ENCODE results near the gene NAV3.
"Not testable (repeated sequence)": the region's sequence is repeated elsewhere in the genome, so short reads cannot be mapped to it uniquely, and the experiment has no call there.

The NAV3 gene

DNA sequence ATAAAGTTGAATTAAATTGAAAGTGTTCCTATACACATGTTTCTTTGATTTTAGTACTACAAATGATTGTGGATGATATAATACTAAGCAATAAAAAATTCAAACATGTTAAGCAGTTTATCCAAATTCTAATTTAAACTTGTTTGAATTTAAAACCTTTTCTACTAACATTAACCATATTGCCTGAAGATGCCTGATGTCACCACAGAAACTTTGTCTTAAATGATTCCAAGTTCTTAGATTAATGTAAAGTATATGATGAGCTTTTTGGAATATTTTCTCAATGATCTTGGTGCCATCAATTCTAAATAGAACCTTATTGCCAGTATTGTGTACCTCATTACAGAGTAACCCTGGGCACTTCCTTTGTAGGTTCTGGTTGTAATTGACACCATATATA lies 259.6 kb downstream of the NAV3 start:
- Histone ChIP-seq H3K27ac (ENCODE audit: low read depth, low read length) (no peak overlapping the region), H3K9me3 (ENCODE audit: control insufficient read depth in 5 of 5, low read length in 5 of 5) (no peaks in the 10 kb centered on the region), H3K9ac (ENCODE audit: low read length in 5 of 5) (no peak overlapping the region), H3K4me1 (ENCODE audit: control insufficient read depth in 5 of 5, insufficient read depth in 5 of 5, low read length in 5 of 5) (peaks cover 0 to 15% (median 0%) of the 10 kb centered on the region in 5 donors), H3K27me3 (ENCODE audit: control insufficient read depth in 5 of 5, insufficient read depth in 4 of 5, low read length in 5 of 5) (no peaks in the 10 kb centered on the region), H3K4me3 (ENCODE audit: low read depth in 1 of 5, low read length in 5 of 5) (no peak overlapping the region), H3K36me3 (ENCODE audit: control insufficient read depth in 5 of 5, insufficient read depth in 5 of 5, low read length in 5 of 5) (no peaks in the 10 kb centered on the region)

DNA sequence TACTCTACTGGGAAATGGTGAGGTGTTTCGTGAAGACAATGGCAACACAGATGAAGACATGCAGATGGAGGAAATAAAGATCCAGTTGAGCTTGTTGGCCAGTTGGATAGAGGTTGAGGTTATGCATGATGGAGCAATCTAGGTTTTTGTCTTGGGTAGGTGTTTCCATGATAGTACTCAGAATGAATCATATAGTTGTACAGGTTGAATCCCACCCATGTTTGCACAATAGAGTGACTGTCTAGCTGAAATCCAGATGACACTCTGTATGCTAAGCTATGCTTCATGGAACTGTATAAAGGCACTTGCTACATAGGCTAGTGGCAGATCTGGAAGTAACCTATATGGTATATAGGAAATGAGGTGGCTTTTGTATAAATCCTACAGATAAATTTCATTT lies 264.9 kb downstream of the NAV3 start:
- peaks cover 0 to 5% (median 0%) of the 10 kb centered on the region in 5 donors for H3K4me1 ChIP-seq (ENCODE audit: control insufficient read depth in 5 of 5, insufficient read depth in 5 of 5, low read length in 5 of 5)
- H3K4me3 ChIP-seq (ENCODE audit: low read depth in 1 of 5, low read length in 5 of 5) = no peak overlapping the region
- no peaks in the 10 kb centered on the region for H3K36me3 ChIP-seq (ENCODE audit: control insufficient read depth in 5 of 5, insufficient read depth in 5 of 5, low read length in 5 of 5)
- H3K9ac ChIP-seq (ENCODE audit: low read length in 5 of 5) = no peak overlapping the region
- no peak overlapping the region for H3K27ac ChIP-seq (ENCODE audit: low read depth, low read length)
- H3K27me3 ChIP-seq (ENCODE audit: control insufficient read depth in 5 of 5, insufficient read depth in 4 of 5, low read length in 5 of 5) = no peaks in the 10 kb centered on the region
- peaks cover 0 to 2% (median 0%) of the 10 kb centered on the region in 5 donors for H3K9me3 ChIP-seq (ENCODE audit: control insufficient read depth in 5 of 5, low read length in 5 of 5)

DNA sequence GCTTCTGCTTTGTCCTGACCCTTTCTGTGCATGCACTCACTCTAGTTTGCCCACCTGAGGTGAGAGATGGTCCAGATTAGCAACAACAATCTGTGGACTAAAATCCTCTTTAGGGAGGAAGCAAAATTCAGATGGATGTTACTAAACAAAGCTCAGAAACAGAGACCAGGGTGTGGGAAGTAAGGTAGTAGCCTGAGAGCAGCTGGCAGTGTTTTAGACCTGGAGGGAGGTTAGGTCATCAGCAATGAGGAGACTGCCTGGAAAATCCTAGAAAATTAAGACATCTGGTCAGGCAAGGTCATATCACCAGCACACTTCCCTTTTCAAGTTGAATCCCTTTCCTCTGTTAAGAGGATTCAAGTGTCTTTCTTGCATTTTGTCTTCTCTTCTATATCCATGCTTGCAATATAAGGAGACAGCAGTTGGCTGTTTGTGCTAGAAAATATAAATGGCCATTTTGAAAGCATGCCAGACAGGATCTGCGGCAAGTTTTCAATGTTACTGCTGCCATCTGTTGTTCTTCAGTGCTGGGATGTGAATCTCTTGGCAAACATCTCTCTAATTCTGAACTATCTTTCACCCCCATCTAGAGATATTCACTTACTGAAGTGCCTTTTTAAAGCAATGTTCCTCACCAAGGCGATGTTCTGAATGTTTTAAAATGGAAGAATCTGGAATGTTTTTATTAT lies 266.4 kb downstream of the NAV3 start:
- Histone ChIP-seq H3K4me1 (ENCODE audit: control insufficient read depth in 5 of 5, insufficient read depth in 5 of 5, low read length in 5 of 5) (peaks cover 0 to 10% (median 0%) of the 10 kb centered on the region in 5 donors), H3K4me3 (ENCODE audit: low read depth in 1 of 5, low read length in 5 of 5) (no peak overlapping the region), H3K9me3 (ENCODE audit: control insufficient read depth in 5 of 5, low read length in 5 of 5) (peaks cover 0 to 2% (median 0%) of the 10 kb centered on the region in 5 donors), H3K9ac (ENCODE audit: low read length in 5 of 5) (no peak overlapping the region), H3K27ac (ENCODE audit: low read depth, low read length) (no peak overlapping the region), H3K36me3 (ENCODE audit: control insufficient read depth in 5 of 5, insufficient read depth in 5 of 5, low read length in 5 of 5) (no peaks in the 10 kb centered on the region), H3K27me3 (ENCODE audit: control insufficient read depth in 5 of 5, insufficient read depth in 4 of 5, low read length in 5 of 5) (no peaks in the 10 kb centered on the region)

DNA sequence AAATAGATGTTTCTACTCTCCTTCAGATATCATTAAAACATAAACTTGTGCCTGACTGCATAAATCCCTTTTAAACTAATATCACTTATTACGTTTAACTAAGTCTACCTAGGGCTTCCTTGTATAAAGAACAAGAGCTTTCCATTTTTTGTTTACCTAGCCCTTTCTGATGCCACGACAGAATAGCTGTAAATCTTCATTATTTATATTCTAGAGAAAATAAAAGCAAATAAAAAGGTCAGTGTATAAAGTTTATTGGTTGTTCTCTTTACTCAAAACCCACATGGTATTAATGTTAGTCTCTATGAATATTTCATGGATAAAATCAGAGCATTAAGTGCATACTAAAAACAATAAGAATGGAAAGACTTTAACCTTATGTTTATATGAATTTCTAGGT lies 269.1 kb downstream of the NAV3 start:
- Histone ChIP-seq H3K9ac (ENCODE audit: low read length in 5 of 5) (no peak overlapping the region), H3K4me3 (ENCODE audit: low read depth in 1 of 5, low read length in 5 of 5) (no peak overlapping the region), H3K27me3 (ENCODE audit: control insufficient read depth in 5 of 5, insufficient read depth in 4 of 5, low read length in 5 of 5) (no peaks in the 10 kb centered on the region), H3K4me1 (ENCODE audit: control insufficient read depth in 5 of 5, insufficient read depth in 5 of 5, low read length in 5 of 5) (peaks cover 0 to 24% (median 10%) of the 10 kb centered on the region in 5 donors), H3K36me3 (ENCODE audit: control insufficient read depth in 5 of 5, insufficient read depth in 5 of 5, low read length in 5 of 5) (no peaks in the 10 kb centered on the region), H3K27ac (ENCODE audit: low read depth, low read length) (no peak overlapping the region), H3K9me3 (ENCODE audit: control insufficient read depth in 5 of 5, low read length in 5 of 5) (peaks cover 0 to 2% (median 0%) of the 10 kb centered on the region in 5 donors)

DNA sequence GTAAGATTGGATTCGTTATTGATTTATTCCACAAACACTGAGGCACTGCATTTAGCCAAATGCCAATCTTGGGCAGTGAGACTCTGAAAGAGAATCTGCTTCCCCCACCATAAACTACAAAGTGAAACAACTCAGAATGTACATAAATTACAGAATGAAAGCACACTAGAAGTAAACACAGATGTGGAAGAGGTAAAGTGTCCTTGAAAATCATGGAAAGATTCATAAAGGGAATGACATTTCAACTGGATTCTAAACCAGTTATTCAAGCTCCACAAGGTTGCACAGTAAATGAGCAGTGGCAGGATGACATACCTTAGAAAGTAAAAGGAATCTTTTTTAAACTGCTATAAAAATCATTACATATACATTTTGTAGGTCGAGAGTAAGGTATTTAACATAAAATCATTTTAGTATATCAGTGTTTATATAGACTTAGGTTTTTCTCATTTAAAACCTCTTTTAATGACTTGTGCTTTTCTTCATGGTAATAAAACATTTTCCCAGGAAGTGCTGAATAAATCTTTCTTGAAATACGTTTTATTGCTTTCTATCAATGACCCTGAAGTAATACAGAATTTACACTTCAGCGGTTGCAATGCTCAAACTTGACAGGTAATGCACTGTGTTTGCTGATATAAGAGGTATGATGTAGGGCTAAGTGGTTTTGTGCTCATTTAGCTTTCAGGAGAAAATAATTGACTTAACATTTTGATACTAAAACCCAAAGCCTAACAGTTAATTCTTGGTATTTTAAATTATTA lies 270.6 kb downstream of the NAV3 start:
- Histone ChIP-seq H3K27me3 (ENCODE audit: control insufficient read depth in 5 of 5, insufficient read depth in 4 of 5, low read length in 5 of 5) (no peaks in the 10 kb centered on the region), H3K4me1 (ENCODE audit: control insufficient read depth in 5 of 5, insufficient read depth in 5 of 5, low read length in 5 of 5) (peaks cover 0 to 24% (median 10%) of the 10 kb centered on the region in 5 donors), H3K9me3 (ENCODE audit: control insufficient read depth in 5 of 5, low read length in 5 of 5) (no peaks in the 10 kb centered on the region), H3K27ac (ENCODE audit: low read depth, low read length) (no peak overlapping the region), H3K36me3 (ENCODE audit: control insufficient read depth in 5 of 5, insufficient read depth in 5 of 5, low read length in 5 of 5) (no peaks in the 10 kb centered on the region), H3K9ac (ENCODE audit: low read length in 5 of 5) (no peak overlapping the region), H3K4me3 (ENCODE audit: low read depth in 1 of 5, low read length in 5 of 5) (no peak overlapping the region)

DNA sequence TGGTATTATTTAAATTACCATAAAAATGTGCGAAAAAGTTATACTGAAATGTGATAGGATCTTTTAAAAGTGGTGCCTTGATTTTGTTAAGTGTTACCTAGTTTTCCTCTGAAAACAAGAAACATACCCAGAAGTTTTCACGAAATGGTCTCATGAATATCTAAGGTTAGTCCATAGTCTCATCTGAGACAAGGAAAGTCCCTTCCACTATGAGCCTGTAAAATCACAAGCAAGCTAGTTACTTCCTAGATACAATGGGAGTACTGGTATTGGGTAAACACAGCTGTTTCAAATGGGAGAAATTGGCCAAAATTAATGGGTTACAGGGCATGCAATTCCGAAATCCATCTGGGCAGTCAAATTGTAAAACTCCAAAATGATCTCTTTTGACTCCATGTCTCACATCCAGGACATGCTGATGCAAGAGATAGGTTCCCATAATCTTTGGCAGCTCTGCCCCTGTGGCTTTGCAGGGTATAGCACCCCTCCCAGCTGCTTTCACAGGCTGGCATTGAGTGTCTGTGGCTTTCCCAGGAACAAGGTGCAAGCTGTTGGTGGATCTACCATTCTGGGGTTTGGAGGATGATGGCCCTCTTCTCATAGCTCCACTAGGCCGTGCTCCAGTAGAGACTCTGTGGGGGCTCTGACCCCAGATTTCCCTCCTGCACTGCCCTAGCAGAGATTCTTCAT lies 271.4 kb downstream of the NAV3 start:
- Histone ChIP-seq H3K9ac (ENCODE audit: low read length in 5 of 5) (no peak overlapping the region), H3K4me3 (ENCODE audit: low read depth in 1 of 5, low read length in 5 of 5) (no peak overlapping the region), H3K4me1 (ENCODE audit: control insufficient read depth in 5 of 5, insufficient read depth in 5 of 5, low read length in 5 of 5) (peaks cover 0 to 22% (median 10%) of the 10 kb centered on the region in 5 donors), H3K36me3 (ENCODE audit: control insufficient read depth in 5 of 5, insufficient read depth in 5 of 5, low read length in 5 of 5) (peaks cover 0 to 5% (median 0%) of the 10 kb centered on the region in 5 donors), H3K27ac (ENCODE audit: low read depth, low read length) (peak overlapping the region; percentile 31), H3K27me3 (ENCODE audit: control insufficient read depth in 5 of 5, insufficient read depth in 4 of 5, low read length in 5 of 5) (no peaks in the 10 kb centered on the region), H3K9me3 (ENCODE audit: control insufficient read depth in 5 of 5, low read length in 5 of 5) (no peaks in the 10 kb centered on the region)

DNA sequence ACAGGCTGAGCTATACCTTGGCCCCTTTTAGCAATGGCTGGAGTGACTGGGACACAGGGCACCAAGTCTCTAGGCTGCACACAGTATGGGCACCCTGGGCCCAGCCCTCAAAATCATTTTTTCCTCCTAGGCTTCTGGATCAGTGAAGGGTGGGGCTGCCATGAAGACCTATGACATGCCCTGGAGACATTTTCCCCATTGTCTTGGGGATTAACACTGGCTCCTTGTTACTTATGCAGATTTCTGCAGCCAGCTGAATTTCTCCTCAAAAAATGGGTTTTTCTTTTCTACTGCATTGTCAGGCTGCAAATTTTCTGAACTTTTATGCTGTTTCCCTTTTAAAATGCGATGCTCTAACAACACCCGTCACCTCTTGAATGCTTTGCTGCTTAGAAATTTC lies 272.1 kb downstream of the NAV3 start:
- Histone ChIP-seq H3K4me1 (ENCODE audit: control insufficient read depth in 5 of 5, insufficient read depth in 5 of 5, low read length in 5 of 5) (peaks cover 0 to 19% (median 10%) of the 10 kb centered on the region in 5 donors), H3K4me3 (ENCODE audit: low read depth in 1 of 5, low read length in 5 of 5) (peak overlapping the region in 1 of 5 donors; percentile 22), H3K27ac (ENCODE audit: low read depth, low read length) (peak overlapping the region; percentile 31)
- not testable (repeated sequence) for H3K9me3 ChIP-seq (ENCODE audit: control insufficient read depth in 5 of 5, low read length in 5 of 5); H3K27me3 ChIP-seq (ENCODE audit: control insufficient read depth in 5 of 5, insufficient read depth in 4 of 5, low read length in 5 of 5); H3K36me3 ChIP-seq (ENCODE audit: control insufficient read depth in 5 of 5, insufficient read depth in 5 of 5, low read length in 5 of 5); H3K9ac ChIP-seq (ENCODE audit: low read length in 5 of 5)

DNA sequence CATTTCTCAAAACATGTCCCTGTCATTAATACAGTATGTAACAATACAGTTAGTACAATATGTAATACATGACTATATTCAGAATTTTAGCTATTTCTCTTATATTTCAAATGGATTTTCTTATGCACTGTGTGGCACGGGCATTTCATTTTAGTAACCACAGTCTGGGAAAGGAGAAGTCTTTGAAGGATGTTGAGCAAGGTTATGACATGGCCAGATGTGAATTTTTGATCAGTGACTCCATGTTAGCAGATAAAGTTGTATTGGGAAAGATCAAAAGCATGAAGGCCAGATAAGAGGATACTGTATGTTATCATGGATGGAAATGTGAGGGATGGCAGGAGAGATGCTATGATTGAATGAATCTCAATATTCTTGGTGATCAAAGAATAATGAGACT lies 285.2 kb downstream of the NAV3 start:
- Histone ChIP-seq H3K4me1 (ENCODE audit: control insufficient read depth in 5 of 5, insufficient read depth in 5 of 5, low read length in 5 of 5) (peaks cover 0 to 23% (median 9%) of the 10 kb centered on the region in 5 donors), H3K4me3 (ENCODE audit: low read depth in 1 of 5, low read length in 5 of 5) (no peak overlapping the region), H3K9me3 (ENCODE audit: control insufficient read depth in 5 of 5, low read length in 5 of 5) (peaks cover 0 to 12% (median 9%) of the 10 kb centered on the region in 5 donors), H3K27ac (ENCODE audit: low read depth, low read length) (no peak overlapping the region), H3K36me3 (ENCODE audit: control insufficient read depth in 5 of 5, insufficient read depth in 5 of 5, low read length in 5 of 5) (peaks cover 0 to 4% (median 0%) of the 10 kb centered on the region in 5 donors), H3K27me3 (ENCODE audit: control insufficient read depth in 5 of 5, insufficient read depth in 4 of 5, low read length in 5 of 5) (no peaks in the 10 kb centered on the region), H3K9ac (ENCODE audit: low read length in 5 of 5) (no peak overlapping the region)

DNA sequence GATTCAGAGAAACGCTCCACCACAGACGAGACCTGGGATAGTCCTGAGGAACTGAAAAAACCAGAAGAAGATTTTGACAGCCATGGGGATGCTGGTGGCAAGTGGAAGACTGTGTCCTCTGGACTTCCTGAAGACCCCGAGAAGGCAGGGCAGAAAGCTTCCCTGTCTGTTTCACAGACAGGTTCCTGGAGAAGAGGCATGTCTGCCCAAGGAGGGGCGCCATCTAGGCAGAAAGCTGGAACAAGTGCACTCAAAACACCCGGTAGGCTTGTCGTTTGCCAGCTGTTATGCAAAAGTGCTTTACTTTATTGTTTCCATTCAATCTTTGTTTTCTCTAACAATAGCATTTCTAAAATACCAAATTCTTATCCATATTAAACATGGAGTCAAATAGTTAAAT lies 287.3 kb downstream of the NAV3 start:
- H3K4me1 ChIP-seq (ENCODE audit: control insufficient read depth in 5 of 5, insufficient read depth in 5 of 5, low read length in 5 of 5) = peaks cover 0 to 23% (median 9%) of the 10 kb centered on the region in 5 donors
- H3K27ac ChIP-seq (ENCODE audit: low read depth, low read length) = no peak overlapping the region
- H3K9ac ChIP-seq (ENCODE audit: low read length in 5 of 5) = no peak overlapping the region
- no peaks in the 10 kb centered on the region for H3K27me3 ChIP-seq (ENCODE audit: control insufficient read depth in 5 of 5, insufficient read depth in 4 of 5, low read length in 5 of 5)
- peaks cover 0 to 5% (median 4%) of the 10 kb centered on the region in 5 donors for H3K9me3 ChIP-seq (ENCODE audit: control insufficient read depth in 5 of 5, low read length in 5 of 5)
- H3K4me3 ChIP-seq (ENCODE audit: low read depth in 1 of 5, low read length in 5 of 5) = no peak overlapping the region
- peaks cover 0 to 8% (median 0%) of the 10 kb centered on the region in 5 donors for H3K36me3 ChIP-seq (ENCODE audit: control insufficient read depth in 5 of 5, insufficient read depth in 5 of 5, low read length in 5 of 5)

DNA sequence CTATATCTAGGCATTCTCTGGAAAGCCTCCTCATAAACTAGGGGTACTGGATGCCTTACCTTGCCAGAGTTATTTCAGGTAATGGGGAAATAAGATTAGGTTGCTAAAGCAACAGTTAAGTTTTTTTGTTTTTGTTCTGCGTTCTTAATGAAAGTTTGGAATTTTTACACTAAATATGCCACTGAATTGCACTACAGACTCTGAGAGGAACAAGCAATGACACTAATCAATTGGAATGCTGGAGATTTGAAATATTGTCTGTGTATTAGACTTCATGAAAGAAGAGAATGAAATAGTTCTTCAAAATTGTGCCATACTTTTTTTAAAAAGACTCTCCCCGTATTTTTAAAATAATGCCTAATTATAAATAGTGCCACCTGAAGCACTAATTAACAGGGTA lies 287.8 kb downstream of the NAV3 start:
- peaks cover 0 to 8% (median 0%) of the 10 kb centered on the region in 5 donors for H3K36me3 ChIP-seq (ENCODE audit: control insufficient read depth in 5 of 5, insufficient read depth in 5 of 5, low read length in 5 of 5)
- no peak overlapping the region for H3K9ac ChIP-seq (ENCODE audit: low read length in 5 of 5)
- peaks cover 0 to 23% (median 9%) of the 10 kb centered on the region in 5 donors for H3K4me1 ChIP-seq (ENCODE audit: control insufficient read depth in 5 of 5, insufficient read depth in 5 of 5, low read length in 5 of 5)
- H3K27me3 ChIP-seq (ENCODE audit: control insufficient read depth in 5 of 5, insufficient read depth in 4 of 5, low read length in 5 of 5) = no peaks in the 10 kb centered on the region
- no peak overlapping the region for H3K4me3 ChIP-seq (ENCODE audit: low read depth in 1 of 5, low read length in 5 of 5)
- peaks cover 0 to 2% (median 0%) of the 10 kb centered on the region in 5 donors for H3K9me3 ChIP-seq (ENCODE audit: control insufficient read depth in 5 of 5, low read length in 5 of 5)
- no peak overlapping the region for H3K27ac ChIP-seq (ENCODE audit: low read depth, low read length)
